ENCODE measurements around the gene FAM156B.
"Not testable (repeated sequence)": the region's sequence is repeated elsewhere in the genome, so short reads cannot be mapped to it uniquely, and the experiment has no call there.

Gene FAM156B

GRCh38 chrX:52923781-52924241 lies 26.7 kb downstream of the FAM156B start:
- DNase-seq (ENCODE audit: low read depth in 1 of 2, low spot score in 1 of 2): no peak

- not testable (repeated sequence) for DNase-seq (ENCODE audit: low read depth in 1 of 2, low spot score in 1 of 2)
These were observed 33.1 kb downstream of the FAM156B start for GRCh38 chrX:52930214-52930613.

- no peak for DNase-seq (ENCODE audit: low read depth in 1 of 2, low spot score in 1 of 2)
These were observed 36.1 kb downstream of the FAM156B start for GRCh38 chrX:52933213-52933612.

- no peak for DNase-seq (ENCODE audit: low read depth in 1 of 2, low spot score in 1 of 2)
These were observed 37.0 kb downstream of the FAM156B start for GRCh38 chrX:52933976-52934703.

GRCh38 chrX:52934704-52935469 lies 37.8 kb downstream of the FAM156B start:
- DNase-seq (ENCODE audit: low read depth in 1 of 2, low spot score in 1 of 2): peak; percentile 73 to 76

- DNase-seq (ENCODE audit: low read depth in 1 of 2, low spot score in 1 of 2): not testable (repeated sequence)
These were observed 38.3 kb downstream of the FAM156B start for GRCh38 chrX:52935470-52935784.

- not testable (repeated sequence) for DNase-seq (ENCODE audit: low read depth in 1 of 2, low spot score in 1 of 2)
These were observed 43.6 kb downstream of the FAM156B start for GRCh38 chrX:52940704-52941103.

GRCh38 chrX:52941728-52942127 lies 44.6 kb downstream of the FAM156B start:
- not testable (repeated sequence) for DNase-seq (ENCODE audit: low read depth in 1 of 2, low spot score in 1 of 2)

GRCh38 chrX:52945838-52946494 lies 48.8 kb downstream of the FAM156B start:
- not testable (repeated sequence) for DNase-seq (ENCODE audit: low read depth in 1 of 2, low spot score in 1 of 2)

- not testable (repeated sequence) for DNase-seq (ENCODE audit: low read depth in 1 of 2, low spot score in 1 of 2)
These were observed 50.4 kb downstream of the FAM156B start for GRCh38 chrX:52947501-52947900.

- DNase-seq (ENCODE audit: low read depth in 1 of 2, low spot score in 1 of 2): not testable (repeated sequence)
These were observed 51.1 kb downstream of the FAM156B start for GRCh38 chrX:52948265-52948664.

- DNase-seq (ENCODE audit: low read depth in 1 of 2, low spot score in 1 of 2): not testable (repeated sequence)
These were observed 52.2 kb downstream of the FAM156B start for GRCh38 chrX:52949325-52949724.

GRCh38 chrX:52949884-52950283 lies 52.8 kb downstream of the FAM156B start:
- DNase-seq (ENCODE audit: low read depth in 1 of 2, low spot score in 1 of 2): not testable (repeated sequence)
